ENCODE measurements around the gene BAG1.
A peak's percentile ranks its signal among the peaks of the same experiment; 100 is the strongest.

Gene BAG1

DNA sequence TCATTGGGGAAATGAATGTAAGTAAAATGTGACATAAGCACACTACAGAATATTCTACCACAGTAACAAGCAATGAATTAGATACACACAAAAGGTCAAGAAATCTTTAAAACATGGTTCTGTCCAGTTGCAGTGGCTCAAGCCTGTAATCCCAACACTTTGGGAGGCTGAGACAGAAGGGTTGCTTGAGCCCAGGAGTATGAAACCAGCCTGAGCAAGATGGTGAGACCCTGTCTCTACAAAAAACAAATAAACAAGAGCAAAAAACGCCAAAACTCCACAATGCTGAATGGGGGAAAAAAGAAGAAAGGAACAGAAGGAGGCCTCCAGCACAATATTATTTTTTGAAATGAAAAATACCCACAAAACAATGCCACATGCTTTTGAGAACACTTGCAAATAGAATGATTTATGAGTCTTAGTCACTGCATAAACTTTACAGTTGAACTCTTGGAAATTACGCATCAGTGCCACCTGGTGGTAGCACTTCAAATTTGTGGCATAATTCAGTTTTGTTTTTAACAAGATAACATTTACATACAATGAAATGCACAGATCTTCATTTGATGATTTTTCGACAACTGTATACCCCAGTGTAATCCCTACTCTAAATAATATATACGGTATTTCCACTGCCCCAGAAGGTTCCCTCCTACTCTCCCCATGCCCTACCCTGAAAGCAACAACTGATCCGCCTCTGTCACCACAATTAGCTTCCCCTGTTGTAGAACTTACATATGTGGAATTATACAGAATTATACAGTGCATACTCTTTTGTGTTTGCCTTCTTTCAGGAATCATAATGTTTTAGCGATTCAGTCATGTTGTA is 39.0 kb downstream of the BAG1 start:
- H3K27ac ChIP-seq, result peak overlapping the region; percentile 90
- TF ChIP-seq CTCF (IDR thresholded peaks at IDR 0.05), result peak; percentile 75
- no peaks in the 10 kb centered on the region for H3K9me3 ChIP-seq
- no peak overlapping the region for H3K4me3 ChIP-seq (ENCODE audit: low read depth in 1 of 2, low read length in 1 of 2)
- no peaks in the 10 kb centered on the region for H3K36me3 ChIP-seq
- H3K4me1 ChIP-seq (ENCODE audit: control insufficient read depth in 1 of 2, insufficient read depth in 1 of 2, low read depth in 1 of 2, low read length in 1 of 2), result peaks cover 37 to 39% of the 10 kb centered on the region in 2 experiments
- H3K27me3 ChIP-seq, result no peaks in the 10 kb centered on the region

DNA sequence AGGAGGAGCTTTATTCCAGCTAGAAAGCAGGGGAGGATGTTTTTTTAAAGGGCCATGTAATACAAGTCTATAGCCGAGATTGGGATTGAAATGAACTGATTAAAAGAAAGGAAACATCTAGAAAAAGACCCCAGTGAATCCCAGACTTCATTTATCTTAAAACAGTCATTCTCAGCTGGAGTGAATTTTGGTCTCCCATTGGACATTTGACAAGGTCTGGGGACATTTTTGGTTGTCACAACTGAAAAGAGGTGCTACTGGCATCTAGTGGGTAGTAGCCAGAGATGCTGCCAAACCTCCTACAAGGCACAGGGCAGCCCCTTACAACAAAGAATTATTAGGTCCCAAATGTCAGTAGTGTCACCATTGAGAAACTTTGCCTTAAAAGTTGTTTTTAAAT is 40.8 kb downstream of the BAG1 start:
- Histone ChIP-seq H3K4me3 (ENCODE audit: low read depth in 1 of 2, low read length in 1 of 2) (no peak overlapping the region), H3K27ac (no peak overlapping the region), H3K36me3 (no peaks in the 10 kb centered on the region), H3K27me3 (no peaks in the 10 kb centered on the region), H3K9me3 (no peaks in the 10 kb centered on the region), H3K4me1 (ENCODE audit: control insufficient read depth in 1 of 2, insufficient read depth in 1 of 2, low read depth in 1 of 2, low read length in 1 of 2) (peaks cover 37 to 39% of the 10 kb centered on the region in 2 experiments)
- TF ChIP-seq CTCF (IDR thresholded peaks at IDR 0.05), result no peak

- Histone ChIP-seq H3K27me3 (no peaks in the 10 kb centered on the region), H3K36me3 (no peaks in the 10 kb centered on the region), H3K4me1 (ENCODE audit: control insufficient read depth in 1 of 2, insufficient read depth in 1 of 2, low read depth in 1 of 2, low read length in 1 of 2) (peaks cover 28 to 30% of the 10 kb centered on the region in 2 experiments), H3K4me3 (ENCODE audit: low read depth in 1 of 2, low read length in 1 of 2) (no peak overlapping the region), H3K27ac (peak overlapping the region; percentile 73), H3K9me3 (no peaks in the 10 kb centered on the region)
- no peak for TF ChIP-seq CTCF (IDR thresholded peaks at IDR 0.05)
These were observed 42.5 kb downstream of the BAG1 start for GRCh38 chr9:33222031-33222430.

- H3K36me3 ChIP-seq, result no peaks in the 10 kb centered on the region
- H3K4me1 ChIP-seq (ENCODE audit: control insufficient read depth in 1 of 2, insufficient read depth in 1 of 2, low read depth in 1 of 2, low read length in 1 of 2), result peaks cover 22 to 25% of the 10 kb centered on the region in 2 experiments
- no peaks in the 10 kb centered on the region for H3K27me3 ChIP-seq
- peak overlapping the region; percentile 73 for H3K27ac ChIP-seq
- no peaks in the 10 kb centered on the region for H3K9me3 ChIP-seq
- no peak for TF ChIP-seq CTCF (IDR thresholded peaks at IDR 0.05)
- H3K4me3 ChIP-seq (ENCODE audit: low read depth in 1 of 2, low read length in 1 of 2), result no peak overlapping the region
These were observed 43.0 kb downstream of the BAG1 start for GRCh38 chr9:33221568-33221884.

GRCh38 chr9:33220681-33221567 is 43.6 kb downstream of the BAG1 start:
- H3K4me3 ChIP-seq (ENCODE audit: low read depth in 1 of 2, low read length in 1 of 2), result no peak overlapping the region
- peak overlapping the region; percentile 73 for H3K27ac ChIP-seq
- no peaks in the 10 kb centered on the region for H3K27me3 ChIP-seq

More at GRCh38 chr9:33220681-33221567, 43.6 kb downstream of the BAG1 start:
- no peaks in the 10 kb centered on the region for H3K9me3 ChIP-seq
- H3K4me1 ChIP-seq (ENCODE audit: control insufficient read depth in 1 of 2, insufficient read depth in 1 of 2, low read depth in 1 of 2, low read length in 1 of 2), result peaks cover 16 to 19% of the 10 kb centered on the region in 2 experiments
- peak; percentile 37 for TF ChIP-seq CTCF (IDR thresholded peaks at IDR 0.05)
- H3K36me3 ChIP-seq, result no peaks in the 10 kb centered on the region

All from neutrophil (primary cell).